ENCODE data around the gene GPC3.

DNA sequence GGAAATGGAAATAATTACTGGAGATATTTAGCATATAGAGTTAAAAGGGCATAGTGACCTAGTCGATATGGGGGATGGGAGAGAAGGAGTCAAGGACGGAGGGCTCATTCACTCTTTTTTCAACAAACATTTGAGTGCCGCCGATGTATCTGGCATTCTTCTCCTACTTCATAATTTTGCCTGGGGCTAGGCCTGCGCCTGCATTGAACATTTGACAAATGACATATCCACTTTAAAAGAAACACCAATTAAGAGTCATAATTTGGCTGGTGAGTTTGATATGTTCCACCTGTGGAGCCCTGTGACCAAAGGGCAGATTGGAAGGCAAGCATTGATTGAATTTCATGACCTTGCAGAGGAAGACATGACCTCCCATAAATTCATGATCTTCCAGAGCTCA is 2.6 kb upstream of the GPC3 start:
- TF ChIP-seq YY1 (IDR thresholded peaks at IDR 0.05; ENCODE audit: insufficient read depth, insufficient read length) (no peak), ZNF274 (IDR thresholded peaks at IDR 0.05; ENCODE audit: low read depth, low read length) (no peak)
